Limb (tissue), 2 donors: ENCODE measurements around the gene CCNQ.

Experiments used
- DNase-seq, 2 donors: peaks; one replicate each; pipeline ENCODE4 v3.0.0-alpha.2; 2016; ENCODE audit errors: extremely low spot score in 2 of 2

The CCNQ gene

DNA sequence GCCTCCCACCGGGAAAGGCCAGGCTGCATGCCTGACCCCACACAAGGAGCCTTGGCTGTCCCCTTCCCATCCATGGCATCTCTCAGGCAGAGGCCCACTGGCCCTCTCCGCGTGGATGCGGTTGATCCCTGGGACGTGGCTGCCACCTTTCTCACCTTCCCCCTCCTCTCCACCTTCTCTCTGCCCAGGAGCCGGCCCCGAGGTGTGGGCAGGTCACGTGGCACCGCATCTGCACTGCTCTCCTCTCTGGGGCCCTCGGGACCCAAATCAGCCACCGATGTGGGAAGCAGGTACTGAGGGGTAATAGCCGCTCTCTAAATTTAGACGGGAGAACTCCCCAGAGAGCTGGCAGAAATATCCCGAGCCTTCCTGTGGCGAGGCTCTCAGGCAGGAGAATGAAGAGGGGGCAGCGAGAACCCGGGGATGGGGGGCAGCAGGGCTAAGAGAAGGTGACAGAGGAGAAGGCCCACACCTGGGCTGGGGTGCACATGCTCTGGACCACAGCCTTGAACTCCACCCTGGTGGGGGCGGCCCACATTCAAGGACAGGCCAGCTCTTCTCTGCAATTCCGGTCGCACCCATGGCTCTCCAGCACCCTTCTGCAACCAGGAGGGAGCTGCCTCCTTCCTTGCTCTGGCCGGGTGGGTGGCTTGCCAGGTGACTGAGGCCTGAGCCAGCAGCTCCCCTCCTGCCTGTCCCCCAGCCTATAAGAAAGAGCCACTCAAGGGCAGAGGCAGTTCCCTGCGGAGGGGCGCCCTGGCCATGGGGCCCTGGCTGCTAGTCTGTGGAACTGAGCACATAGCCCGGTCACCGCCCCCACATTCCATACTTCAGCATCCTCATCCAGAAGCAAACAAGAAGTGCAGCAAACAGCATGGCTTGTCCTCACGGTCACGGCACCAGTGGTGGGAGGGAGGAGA lies 38.4 kb upstream of the CCNQ start:
- DNase-seq, result no peak

DNA sequence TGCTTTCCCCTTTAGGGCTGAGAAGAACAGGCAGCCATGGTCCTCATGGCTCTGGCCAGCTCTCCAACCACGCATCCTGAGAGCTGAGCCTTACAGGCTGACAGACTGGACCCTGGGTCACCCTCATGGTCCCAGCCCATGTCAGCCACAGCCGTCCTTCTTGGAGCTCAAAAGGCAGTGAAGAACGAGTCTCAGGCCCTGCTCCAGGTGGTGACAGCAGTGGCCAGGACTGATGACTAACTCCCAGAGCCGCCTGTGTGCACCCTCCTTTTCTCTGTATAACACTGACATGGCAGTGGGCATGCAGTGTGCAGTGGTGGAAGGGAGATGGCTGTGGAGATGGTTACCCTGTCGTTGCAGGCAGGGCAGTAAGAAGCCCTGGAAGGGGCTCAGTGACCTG lies 37.8 kb upstream of the CCNQ start:
- DNase-seq, result no peak

- no peak for DNase-seq
Observed at GRCh38 chrX:153635788-153636668, 37.1 kb upstream of the CCNQ start.

- no peak for DNase-seq
Observed at GRCh38 chrX:153635388-153635787, 36.4 kb upstream of the CCNQ start.

DNA sequence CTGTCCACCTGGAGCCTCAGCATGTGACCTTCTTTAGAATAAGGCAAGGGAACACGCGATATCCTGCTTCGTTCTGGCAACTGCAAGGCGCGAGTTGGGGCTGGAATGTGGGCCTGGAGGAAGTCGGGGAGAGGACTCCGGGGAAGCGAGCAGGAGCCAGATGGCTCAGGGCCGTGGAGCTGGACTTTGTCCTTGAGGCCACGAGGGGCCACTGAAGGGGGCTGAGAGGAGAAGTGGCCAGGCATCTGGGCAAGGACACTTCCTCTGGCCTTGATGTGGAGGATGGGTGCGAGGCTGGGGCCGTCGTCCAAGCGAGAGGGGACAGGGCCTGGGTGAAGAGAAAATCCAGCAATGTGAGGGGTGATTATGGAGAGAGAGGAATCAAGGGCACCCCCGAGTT lies 35.9 kb upstream of the CCNQ start:
- DNase-seq, result no peak

DNA sequence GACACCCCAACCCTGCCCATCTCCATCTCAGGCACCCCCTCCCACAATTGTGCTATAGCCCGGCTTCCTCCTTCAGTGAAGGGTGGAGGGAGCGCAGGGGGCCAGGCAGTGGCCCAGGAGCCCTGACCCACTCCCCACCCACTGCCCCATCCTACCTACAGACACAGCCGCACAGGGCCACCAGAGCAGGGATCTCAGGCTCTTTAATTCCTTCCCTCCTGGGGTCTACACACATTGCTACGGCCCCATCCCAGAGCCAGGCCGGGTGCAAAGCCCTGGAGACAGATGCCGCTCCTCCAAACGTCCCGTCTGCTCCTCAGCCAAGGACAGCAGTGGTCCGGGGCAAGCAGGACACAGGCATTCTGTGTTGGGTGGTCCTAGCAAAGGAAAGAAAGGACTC lies 35.3 kb upstream of the CCNQ start:
- no peak for DNase-seq

GRCh38 chrX:153633607-153634180 lies 34.8 kb upstream of the CCNQ start:
- DNase-seq, result no peak

GRCh38 chrX:153633048-153633447 lies 34.1 kb upstream of the CCNQ start:
- no peak for DNase-seq

GRCh38 chrX:153632595-153632946 lies 33.6 kb upstream of the CCNQ start:
- DNase-seq, result no peak

- DNase-seq, result no peak
Observed at GRCh38 chrX:153631907-153632594, 33.1 kb upstream of the CCNQ start.

- DNase-seq, result no peak
Observed at GRCh38 chrX:153631346-153631745, 32.4 kb upstream of the CCNQ start.

DNA sequence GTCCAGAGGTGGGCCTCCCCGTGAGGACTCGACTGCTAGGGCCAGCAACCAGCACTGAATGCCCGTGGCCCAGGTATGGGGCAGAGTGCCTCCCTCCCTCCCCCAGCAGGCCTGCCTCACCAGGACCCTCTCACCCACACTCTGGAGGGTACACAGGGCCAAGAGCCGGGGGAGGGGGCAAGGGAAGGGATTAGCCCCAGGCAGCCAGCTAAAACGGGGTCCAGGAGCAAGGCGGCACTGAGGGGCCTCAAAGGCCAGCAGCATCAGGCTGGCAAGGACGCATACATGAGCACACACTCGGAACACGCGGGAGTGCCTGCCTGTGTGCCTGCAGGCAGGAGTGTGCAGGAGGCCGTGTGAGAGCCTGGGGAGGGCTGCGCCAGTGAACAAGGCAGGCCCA lies 29.7 kb upstream of the CCNQ start:
- DNase-seq, result no peak

- DNase-seq, result no peak
Observed at GRCh38 chrX:153628129-153628528, 29.2 kb upstream of the CCNQ start.

- no peak for DNase-seq
Observed at GRCh38 chrX:153627675-153628111, 28.8 kb upstream of the CCNQ start.

DNA sequence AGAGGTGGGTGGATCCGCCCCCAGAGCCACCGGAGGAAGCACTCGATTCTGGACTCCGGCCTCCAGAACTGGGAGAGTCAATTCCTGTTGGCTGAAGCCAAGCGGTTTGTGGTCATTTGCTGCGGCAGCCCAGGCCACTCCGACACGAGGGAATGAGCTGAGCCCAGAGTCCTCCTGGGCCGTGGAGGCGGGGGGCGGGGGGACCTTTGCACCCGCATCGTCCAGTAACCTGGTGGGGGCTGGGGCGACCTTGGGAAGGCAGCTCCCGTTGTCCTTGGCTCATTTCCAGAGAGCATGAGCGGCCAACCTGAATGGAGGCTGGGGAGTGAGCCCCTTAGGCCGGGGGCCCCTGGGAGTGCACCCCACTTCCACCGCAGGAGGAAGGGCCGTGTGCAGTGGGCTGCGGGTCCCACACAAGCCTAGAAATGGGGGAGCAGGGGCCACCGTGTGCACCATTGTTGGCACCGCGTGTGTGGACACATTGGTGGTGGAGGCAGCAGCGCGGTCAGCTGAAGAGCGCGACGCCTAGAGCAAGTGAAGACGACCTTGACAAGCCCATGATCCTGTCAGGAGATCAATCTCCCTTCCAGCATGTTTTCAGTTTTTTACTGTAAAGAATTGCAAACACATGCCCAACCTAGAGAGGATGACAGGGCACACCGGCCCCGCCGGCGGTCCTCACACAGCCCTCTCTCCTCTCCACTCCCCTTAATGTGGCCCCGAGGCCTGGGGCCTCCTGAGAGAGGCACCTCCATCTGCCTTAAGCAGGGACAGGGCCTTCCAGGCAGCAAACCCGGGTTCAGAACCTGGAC lies 28.1 kb upstream of the CCNQ start:
- DNase-seq, result no peak

GRCh38 chrX:153626025-153626633 lies 27.2 kb upstream of the CCNQ start:
- no peak for DNase-seq

DNA sequence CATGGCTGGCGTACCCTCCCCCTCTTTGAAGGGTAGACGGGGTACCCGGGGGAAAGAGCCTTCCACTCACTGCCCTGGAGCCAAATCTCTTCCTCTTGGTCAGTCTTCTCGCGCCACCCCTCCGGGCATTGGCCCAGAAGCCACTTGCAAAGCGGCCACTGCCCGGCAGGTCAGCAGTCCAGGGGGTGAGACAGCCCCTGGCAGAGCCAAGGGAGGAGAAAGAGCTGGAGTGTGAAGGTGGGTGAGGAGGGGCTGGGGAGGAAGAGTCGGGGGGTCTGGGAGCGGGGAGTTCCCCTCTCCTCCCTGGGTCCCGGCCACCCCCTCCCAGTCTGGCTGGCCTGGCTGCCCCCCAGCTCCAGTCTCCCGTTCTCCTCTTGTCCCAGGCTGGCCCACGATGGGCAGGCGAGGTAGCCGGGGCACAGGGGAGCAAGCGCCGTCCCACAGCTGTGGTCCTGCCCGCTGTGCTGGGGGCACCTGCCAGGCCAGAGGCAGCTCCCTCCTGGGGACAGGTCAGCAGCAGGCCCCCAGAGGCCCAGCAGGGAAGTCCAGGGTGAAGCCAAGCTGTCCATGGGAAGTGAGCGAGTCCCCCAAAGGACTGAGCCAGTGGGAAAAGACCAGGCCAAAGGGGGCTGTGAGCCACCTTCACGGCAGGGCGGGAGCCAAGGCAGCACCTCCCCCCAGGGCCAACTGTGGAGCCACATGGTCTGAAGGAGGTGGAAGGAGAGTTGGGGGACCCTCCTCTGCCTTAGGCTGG lies 26.5 kb upstream of the CCNQ start:
- no peak for DNase-seq

- DNase-seq, result no peak
Observed at GRCh38 chrX:153624196-153625091, 25.5 kb upstream of the CCNQ start.
